ENCODE data around the gene UTP18.
"Not testable (repeated sequence)": the region's sequence is repeated elsewhere in the genome, so short reads cannot be mapped to it uniquely, and the experiment has no call there.

Gene UTP18

DNA sequence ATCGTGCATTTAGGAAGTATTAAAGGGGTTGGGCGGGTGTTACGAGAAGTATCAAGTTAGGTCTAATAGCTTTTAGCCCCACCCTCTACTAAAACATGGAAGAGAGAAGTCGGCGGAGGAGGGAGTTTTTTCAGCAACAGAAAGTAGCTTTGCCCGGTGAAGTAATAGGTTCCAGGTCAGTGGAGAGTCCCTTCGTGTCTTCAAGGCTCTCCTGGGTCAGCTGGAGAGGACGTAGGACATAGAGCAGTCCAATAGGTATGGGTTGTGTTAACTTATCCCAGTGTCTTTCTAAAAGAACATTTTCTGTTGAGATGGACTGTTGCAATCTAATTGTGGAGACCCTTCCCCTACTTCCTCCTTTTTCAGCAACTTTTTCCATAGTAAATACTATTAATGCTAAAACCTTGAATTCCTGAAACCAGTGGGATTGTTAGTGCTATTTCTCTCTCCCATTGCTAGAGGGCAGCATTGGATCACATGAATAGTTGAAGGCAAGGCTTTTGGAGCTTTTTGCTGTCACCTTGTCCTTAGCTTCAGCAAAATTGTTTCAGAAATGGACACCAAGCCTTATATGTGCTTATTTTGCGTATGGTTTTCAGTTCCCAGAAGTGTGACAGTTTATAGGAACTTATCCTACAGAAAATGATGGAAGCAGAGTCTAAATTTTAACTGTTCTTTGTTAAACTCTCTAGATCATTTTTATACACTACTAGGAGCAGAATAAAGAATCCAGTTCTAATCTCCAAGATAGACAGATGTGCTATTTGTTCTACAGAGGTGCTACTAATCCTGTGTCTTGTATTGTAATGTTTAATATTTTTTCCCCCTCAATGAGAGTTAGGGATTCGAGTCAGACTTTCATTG lies 38.4 kb downstream of the UTP18 start:
- peak; percentile 65 for DNase-seq (ENCODE audit: low read depth in 2 of 2)
- H3K4me3 ChIP-seq (replicated peaks in 1 of 2; ENCODE audit: low read depth in 2 of 2, low read length in 2 of 2), result no peak overlapping the region
- TF ChIP-seq CTCF (IDR thresholded peaks at IDR 0.05; ENCODE audit: low read depth, low read length), result peak; percentile 71

DNA sequence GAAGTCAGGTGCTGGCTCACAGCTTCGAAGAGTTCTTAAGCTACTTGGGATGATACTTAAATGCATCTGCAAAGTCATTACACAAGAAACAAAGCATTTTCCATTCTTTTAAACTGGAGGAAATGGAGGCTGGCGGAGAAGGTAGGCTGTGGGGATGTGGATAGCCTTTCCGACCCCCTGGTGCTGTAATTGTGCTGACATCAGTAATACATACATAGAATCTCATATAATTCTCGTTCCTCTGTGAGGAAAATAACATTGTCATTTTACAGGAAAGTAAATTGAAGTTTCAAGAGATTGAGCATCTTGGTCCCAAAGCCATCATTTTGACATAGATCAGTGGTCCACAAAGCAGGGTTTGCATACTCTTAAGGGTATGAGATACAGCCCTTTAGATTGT lies 39.5 kb downstream of the UTP18 start:
- no peak overlapping the region for H3K4me3 ChIP-seq (replicated peaks in 1 of 2; ENCODE audit: low read depth in 2 of 2, low read length in 2 of 2)
- TF ChIP-seq CTCF (IDR thresholded peaks at IDR 0.05; ENCODE audit: low read depth, low read length), result no peak
- no peak for DNase-seq (ENCODE audit: low read depth in 2 of 2)

- H3K4me3 ChIP-seq (replicated peaks in 1 of 2; ENCODE audit: low read depth in 2 of 2, low read length in 2 of 2), result no peak overlapping the region
- no peak for TF ChIP-seq CTCF (IDR thresholded peaks at IDR 0.05; ENCODE audit: low read depth, low read length)
- no peak for DNase-seq (ENCODE audit: low read depth in 2 of 2)
These were observed 44.8 kb downstream of the UTP18 start for GRCh38 chr17:51305182-51305581.

- not testable (repeated sequence) for DNase-seq (ENCODE audit: low read depth in 2 of 2)
These were observed 51.7 kb downstream of the UTP18 start for GRCh38 chr17:51312003-51312402.

DNA sequence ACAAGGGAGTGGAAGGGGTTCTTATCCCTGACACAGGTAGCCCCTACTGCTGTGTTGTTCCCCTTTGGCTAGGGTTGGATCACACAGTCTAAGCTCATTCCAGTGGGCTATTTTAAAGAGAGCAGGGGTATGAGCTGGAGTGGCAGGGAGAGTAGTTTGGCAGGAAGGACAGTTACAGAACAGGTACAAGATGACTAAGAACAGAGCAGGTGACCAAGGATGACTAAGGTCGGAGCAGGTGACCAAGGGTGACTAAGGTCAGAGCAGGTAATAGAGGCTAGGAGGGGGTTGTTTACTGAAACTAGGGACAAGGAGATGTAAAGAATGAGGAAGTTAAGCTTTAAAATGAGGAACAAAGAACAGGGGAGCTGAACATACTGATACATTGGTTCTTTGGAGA lies 58.8 kb downstream of the UTP18 start:
- no peak overlapping the region for H3K4me3 ChIP-seq (replicated peaks in 1 of 2; ENCODE audit: low read depth in 2 of 2, low read length in 2 of 2)
- no peak for TF ChIP-seq CTCF (IDR thresholded peaks at IDR 0.05; ENCODE audit: low read depth, low read length)
- no peak for DNase-seq (ENCODE audit: low read depth in 2 of 2)

More at GRCh38 chr17:51312003-51312402, 51.7 kb downstream of the UTP18 start:
- H3K4me3 ChIP-seq (replicated peaks in 1 of 2; ENCODE audit: low read depth in 2 of 2, low read length in 2 of 2), result not testable (repeated sequence)

- no peak overlapping the region for H3K4me3 ChIP-seq (replicated peaks in 1 of 2; ENCODE audit: low read depth in 2 of 2, low read length in 2 of 2)
- TF ChIP-seq CTCF (IDR thresholded peaks at IDR 0.05; ENCODE audit: low read depth, low read length), result peak; percentile 39
- DNase-seq (ENCODE audit: low read depth in 2 of 2), result peak; percentile 33 to 54
These were observed 62.2 kb downstream of the UTP18 start for GRCh38 chr17:51322390-51323029.

DNA sequence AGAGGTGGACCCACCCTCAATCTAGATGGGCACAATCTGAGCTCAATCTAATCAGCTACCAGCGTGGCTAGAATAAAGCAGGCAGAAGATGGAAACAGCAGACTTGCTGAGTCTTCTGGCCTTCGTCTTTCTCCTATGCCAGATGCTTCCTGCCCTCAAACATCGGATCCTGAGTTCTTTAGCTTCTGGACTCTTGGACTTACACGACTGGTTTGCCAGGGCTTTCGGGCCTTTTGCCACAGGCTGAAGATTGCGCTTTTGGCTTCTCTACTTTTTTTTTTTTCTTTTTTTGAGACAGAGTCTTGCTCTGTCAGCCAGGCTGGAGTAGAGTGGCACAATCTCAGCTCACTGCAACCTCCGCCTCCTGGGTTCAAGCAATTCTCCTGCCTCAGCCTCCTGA lies 65.1 kb downstream of the UTP18 start:
- DNase-seq (ENCODE audit: low read depth in 2 of 2), result no peak
- no peak overlapping the region for H3K4me3 ChIP-seq (replicated peaks in 1 of 2; ENCODE audit: low read depth in 2 of 2, low read length in 2 of 2)
- TF ChIP-seq CTCF (IDR thresholded peaks at IDR 0.05; ENCODE audit: low read depth, low read length), result no peak

DNA sequence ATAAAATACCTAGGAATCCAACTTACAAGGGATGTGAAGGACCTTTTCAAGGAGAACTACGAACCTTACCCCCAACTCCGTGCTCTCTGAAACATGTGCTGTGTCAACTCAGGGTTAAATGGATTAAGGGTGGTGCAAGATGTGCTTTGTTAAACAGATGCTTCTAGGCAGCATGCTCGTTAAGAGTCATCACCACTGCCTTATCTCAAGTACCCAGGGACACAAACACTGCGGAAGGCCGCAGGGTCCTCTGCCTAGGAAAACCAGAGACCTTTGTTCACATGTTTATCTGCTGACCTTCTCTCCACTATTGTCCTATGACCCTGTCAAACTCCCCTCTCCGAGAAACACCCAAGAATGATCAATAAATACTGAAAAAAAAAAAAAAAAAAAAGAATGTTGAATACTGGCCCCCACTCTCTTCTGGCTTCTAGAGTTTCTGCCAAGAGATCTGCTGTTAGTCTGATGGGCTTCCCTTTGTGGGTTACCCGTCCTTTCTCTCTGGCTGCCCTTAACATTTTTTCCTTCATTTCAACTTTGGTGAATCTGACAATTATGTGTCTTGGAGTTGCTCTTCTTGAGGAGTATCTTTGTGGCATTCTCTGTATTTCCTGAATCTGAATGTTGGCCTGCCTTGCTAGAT lies 70.6 kb downstream of the UTP18 start:
- H3K4me3 ChIP-seq (replicated peaks in 1 of 2; ENCODE audit: low read depth in 2 of 2, low read length in 2 of 2); DNase-seq (ENCODE audit: low read depth in 2 of 2): not testable (repeated sequence)
